Measurements from ENCODE around the gene C3orf52.
A peak's percentile ranks its signal among the peaks of the same experiment; 100 is the strongest.

The C3orf52 gene

DNA sequence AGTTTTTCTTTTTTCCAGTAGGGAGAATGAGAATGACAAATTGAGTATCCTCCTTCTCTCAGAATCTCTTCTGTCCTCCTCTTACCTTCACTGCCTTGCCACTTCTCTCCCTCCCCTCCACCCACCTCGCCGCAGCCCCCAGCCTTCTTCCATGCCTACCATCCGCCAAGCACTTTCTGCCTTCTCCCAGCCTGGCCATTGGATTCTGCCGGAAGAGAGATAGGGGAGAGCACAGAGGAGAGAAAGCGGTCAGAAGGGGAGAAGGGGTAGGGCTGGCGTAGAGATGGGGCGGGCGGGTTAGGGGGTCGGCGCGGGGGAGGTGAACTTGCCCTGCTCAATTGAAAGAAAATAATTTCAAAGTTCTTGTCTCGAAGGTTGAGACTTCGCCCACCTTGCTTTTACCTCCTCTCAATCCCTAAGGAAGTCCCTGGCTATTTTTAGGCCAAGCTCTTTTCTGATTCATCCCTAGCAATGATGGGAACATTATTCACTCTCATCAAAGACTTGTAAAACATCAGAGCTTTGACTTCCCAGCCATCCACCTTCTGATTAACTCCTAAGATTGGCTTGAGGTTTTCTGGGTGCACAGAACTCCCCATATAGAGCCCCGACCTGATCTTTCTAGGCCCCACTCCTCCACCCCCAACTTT, 811 bp downstream of the C3orf52 start:
- no peak for DNase-seq (ENCODE audit: low spot score)

DNA sequence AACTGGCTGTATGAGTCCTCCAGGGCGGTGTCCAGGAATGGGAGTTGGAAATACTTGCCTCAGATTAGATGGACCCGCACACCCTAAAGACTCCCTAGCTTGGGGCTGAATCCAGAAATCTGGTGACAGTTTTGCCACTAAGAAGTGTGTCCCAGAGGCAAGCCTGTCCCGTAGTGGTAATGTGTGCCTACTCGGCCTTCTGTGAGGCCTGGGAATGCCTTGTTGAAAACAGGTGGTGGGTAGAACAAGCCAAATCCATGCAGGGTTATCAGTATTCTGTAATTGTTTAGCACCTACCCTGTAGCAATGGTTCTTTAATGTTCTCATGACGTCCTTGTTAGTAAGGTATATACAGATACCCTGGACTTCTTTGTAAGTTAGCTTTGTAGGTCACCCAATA, 1.6 kb downstream of the C3orf52 start:
- no peak for DNase-seq (ENCODE audit: low spot score)

DNA sequence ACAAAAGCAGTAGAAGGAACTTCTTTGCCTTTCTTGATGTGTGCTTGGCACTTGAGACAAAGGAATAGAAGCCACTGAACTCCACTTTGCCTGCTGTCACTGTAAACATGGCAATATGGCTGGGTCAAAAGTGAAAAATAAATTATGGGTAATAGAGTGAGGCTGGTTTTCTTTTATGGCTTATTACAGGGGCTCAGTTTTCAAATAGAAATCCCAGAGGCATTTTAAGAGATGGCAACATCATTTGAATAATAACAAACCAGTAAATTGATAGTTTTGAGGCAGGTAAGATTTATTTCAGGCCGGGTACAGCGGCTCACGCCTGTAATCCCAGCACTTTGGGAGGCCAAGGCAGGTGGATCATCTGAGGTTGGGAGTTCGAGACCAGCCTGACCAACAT, 2.8 kb downstream of the C3orf52 start:
- no peak for DNase-seq (ENCODE audit: low spot score)

DNA sequence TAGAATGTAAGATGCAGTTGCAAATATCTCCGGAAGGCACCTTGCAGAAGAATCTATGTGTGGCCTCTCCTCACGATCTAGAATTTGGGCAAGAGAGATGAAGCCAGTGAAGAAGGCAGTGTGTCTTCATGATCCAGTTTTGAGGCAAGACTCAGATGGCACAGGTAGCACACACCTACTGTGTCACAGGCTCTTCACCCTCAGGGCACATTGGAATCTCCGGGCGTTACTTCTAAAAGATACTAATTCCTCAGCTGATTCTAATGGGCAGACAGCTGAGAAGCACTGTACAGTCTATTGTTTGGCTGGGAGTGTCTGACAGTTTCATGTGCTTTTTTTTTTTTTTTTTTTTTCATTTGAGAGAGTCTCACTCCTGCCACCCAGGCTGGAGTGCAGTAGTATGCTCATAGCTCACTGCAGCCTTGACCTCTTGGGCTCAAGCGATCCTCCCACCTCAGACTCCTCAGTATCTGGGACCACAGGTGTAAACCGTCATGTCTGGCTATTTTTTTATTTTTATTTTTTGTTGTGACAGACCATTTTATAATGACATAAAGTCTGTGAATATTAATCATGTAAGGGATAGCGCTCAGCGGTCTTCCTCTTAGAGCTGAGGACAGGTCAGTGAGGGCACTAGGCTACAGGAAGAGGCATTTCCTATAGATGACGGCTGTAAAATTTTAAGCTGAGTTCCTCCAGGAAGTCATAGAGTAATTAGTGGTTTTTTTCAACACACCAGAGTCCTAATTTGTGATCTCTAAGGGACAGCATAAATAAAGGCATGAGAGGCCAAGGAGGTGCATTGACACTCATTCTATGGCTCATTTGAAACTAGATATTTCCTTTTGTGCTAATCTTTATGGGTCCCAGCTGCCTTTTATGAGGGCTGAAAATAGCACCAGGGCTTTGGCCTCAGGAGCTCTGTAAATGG, 4.0 kb downstream of the C3orf52 start:
- peak; percentile 57 for DNase-seq (ENCODE audit: low spot score)

DNA sequence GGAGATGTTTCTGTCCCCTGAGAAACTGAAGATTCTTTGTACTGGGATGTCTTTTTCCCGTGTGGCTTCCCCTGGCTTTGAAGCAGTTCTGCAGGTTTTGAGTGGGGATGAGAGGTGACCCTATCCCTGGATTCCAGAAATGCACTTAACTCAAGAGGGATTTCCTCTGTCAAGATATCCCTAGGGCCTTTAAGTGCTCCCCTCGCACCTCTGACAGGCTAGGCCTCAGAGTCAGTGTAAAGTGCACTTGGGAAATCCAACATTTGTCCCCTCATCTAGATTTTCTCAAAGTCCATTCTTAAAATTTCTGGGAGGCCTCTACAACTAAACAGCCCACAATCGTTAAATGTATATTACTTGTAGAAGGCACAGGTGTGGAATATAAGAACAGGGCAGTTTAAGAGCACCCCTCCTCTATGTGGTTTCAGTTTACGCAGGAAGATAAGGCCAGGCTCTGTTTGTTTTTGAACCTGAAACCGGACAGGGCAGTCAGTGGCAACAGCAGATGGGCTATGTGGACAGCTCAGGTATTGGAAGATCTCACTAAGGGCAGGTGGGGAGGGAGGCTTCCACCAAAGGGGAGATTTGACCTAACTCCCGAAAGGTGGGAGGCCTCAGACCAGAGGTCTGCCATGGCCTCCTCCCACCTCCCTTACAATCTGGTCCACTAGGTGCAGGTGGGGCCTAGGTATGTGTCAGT, 4.8 kb downstream of the C3orf52 start:
- DNase-seq (ENCODE audit: low spot score) = peak; percentile 68

DNA sequence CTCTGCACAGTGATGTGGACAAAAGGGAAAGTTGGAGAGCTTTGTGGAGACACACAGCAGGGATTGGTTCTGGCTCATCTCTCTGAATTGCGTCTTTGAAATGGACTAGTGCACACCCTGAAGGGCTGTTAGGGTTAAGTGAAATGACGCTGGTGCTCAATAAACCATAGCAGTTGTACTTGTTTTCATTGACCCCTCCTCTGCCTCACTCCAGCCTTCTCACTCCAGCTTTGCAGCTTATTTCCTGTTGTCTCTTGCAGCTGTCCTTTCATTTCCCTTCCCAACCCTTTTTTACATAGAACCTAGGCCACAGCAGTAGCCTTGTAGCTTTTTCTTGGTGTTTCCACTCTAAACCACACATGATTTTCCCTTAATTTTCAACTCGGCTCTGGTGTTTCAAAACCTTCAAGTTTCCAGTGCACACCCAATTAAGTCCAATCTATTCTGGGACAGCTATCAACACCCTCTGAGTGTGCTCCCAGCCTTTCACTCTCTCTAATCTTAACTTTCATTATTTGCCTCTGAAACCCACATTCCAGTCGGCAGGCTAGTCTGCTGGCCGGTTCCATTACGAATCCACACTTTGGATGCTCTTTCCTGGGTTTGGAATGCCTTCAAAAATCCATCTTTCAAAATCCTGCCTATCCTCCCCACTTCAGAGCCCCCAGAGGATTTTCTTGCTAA, 6.4 kb downstream of the C3orf52 start:
- no peak for DNase-seq (ENCODE audit: low spot score)

DNA sequence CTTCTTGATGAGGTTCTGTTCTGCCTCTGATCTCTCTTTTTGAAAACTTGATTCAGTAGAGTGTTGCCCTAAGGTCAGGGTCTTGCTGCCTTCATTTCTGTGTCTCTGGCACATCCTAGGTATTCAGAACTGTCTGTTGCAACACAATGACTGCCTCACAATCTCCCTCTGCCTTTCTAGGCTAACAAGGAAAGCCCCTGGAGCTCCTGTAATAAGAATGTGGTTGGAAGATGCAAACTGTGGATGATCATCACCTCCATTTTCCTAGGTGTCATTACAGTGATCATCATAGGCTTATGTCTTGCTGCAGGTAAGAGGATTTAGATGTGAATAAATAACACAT, 7.0 kb downstream of the C3orf52 start:
- DNase-seq (ENCODE audit: low spot score) = no peak

DNA sequence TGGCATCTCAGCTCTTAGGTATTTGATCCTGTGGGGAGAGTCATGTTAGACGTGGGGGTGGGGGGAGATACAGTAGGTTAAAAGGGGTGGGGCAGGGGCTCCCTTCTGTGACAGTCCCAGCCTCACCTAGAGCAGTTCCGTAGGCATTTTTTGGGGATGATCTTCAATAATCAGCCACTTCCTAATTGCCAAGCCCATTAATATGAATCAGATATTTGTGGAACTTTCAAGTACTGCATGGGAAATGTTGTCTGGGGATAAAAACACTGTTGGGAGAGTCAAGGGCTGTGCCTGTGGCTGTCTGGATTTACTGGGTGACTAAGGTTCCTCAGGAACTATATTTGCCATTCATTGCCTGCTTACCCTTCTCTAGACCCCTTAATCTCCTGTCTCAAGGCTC, 9.5 kb downstream of the C3orf52 start:
- no peak for DNase-seq (ENCODE audit: low spot score)

DNA sequence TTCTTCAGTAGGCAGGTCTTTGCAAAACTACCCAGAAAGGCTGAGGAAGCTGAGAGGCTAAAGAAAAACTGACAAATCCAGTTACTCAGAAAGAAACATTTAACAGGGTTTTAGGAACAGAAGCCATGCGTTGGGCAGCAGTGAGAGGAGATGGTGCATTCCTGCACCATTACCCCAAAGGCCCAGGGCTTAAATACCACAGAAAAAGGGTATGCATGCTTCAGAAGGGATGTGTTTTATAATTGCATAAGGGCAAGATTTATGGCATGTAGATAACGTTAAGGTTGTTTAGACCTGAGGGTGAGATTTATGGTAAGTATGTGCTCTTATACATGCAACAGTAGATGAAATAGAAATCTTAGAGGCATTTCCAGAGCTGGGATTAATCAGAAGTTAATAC, 10.0 kb downstream of the C3orf52 start:
- no peak for DNase-seq (ENCODE audit: low spot score)

DNA sequence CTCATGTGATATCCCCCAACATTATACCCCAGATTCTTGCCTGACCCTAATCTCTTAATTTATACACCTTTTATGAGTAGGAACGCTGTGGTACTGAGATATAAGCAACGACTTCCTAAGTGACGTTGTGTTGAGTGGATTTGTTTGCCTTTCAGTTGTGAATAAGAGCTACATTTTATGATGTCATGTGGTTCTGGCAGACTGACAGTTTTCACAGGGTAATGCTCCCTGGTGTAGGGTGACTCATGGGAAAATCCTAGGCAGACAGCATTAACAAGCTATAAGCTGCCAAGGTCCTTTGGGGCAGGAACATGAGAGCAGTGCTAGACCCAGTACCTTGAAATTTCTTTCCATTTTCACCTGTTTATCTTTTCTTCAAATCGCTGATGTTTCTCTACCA, 11.2 kb downstream of the C3orf52 start:
- no peak for DNase-seq (ENCODE audit: low spot score)

DNA sequence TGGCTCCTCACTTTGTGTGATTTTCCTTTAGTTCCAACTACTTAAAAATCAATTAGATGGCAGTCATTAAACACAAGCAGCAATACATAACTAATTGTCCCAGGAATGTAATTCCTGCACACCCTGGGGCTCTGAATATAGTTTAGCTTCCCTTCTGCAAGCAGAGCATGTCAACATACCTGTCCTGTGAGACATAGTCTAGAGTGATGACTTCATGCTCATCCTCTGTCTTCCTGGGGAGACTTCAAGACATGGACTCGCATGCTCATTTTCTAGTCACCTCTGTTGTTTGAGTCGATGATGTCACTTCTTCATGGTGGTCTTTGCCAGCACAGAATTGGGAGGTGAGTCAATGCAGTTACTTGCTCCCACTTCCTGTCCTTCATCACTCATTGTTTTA, 15.7 kb downstream of the C3orf52 start:
- DNase-seq (ENCODE audit: low spot score) = no peak

DNA sequence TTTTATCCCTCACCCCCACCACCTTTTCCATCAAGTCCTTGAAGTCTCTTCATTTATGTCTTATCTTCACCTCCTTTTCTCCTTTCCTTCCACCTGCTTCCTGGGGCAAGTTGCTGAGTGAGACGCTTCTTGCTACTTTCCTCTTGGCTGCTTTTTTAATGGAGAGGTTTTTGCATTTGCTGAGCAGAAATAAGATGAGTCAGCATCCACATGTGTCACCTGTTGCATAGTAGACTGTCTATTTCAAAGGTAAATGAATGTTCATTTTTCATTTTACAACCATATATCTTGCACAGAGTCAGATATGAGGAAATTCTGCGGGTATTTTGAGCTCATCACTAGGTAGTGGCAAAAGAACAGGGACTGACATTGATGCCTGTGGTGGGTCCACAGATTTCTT, 18.6 kb downstream of the C3orf52 start:
- no peak for DNase-seq (ENCODE audit: low spot score)

DNA sequence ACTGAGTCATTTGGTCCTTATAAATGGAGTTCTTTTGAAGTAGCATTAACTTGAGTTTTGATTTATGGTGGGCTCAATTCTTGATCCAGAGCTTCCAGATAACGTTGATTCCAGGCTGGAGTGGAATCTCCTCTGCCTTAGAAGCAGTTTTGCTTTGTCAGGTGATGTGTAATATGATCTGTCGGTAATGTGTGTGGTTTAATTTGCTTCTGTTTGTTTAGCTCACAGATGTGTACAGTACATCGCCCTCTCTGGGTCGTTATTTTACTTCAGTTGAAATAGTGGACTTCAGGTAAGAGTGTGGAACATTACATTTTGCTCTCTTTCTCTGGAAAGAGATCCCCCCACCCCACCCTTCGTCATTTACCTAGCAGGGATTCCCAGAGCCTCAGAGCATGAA, 23.1 kb downstream of the C3orf52 start:
- DNase-seq (ENCODE audit: low spot score) = no peak

DNA sequence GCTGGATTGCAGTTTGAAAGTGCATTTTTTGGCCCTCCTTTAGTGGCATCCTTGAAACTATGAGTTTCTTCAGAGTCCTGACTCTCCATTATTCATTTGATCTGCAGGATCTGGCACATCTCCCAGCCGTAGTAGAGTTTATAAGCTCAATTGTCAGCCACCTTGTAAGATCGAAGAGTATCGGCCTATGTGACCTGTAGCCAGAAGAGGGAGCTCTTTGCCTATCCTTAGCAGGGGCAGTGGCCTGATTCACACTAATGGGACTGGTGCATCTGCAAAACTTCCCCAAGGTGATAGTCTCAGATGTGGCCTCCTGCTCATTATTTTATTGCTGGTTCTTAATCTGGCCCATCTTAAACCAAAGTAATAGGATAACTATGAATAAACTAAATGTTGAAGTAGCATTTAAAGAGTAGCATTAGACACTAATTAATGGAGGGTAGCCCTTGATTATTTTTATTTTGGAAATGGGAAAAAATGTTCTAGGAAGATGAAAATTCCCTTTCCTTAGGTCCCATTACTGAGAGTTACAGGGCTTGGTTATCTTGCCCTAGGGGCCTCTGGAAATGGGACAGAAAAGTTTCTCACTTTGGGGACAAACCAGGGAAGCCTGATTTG, 25.7 kb downstream of the C3orf52 start:
- peak; percentile 70 for DNase-seq (ENCODE audit: low spot score)

DNA sequence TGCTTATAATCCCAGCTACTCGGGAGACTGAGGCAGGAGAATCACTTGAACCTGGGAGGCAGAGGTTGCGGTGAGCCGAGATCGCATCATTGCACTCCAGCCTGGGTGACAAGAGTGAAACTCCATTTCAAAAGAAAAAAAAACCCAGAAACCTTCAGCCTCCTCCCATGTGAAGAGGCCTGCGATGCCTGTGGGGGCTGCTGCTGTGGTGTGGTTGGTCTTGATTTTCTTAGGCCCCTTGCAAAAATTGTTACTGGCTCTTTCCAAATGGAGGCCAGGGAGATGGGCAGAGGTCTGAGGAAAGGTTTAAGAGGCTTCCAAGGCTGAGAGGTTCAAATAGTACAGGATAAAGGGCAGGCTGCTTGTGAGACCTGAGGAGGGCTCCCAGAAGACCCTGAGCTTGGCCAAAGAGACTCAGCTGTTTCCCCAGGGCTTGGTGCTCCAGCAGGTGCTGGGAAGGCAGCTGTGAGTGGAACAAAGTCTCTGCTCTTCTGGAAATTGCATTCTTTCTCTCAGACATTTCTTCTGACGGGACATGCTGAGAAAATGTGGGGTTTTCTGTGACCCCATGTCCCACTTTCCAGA, 28.5 kb downstream of the C3orf52 start:
- no peak for DNase-seq (ENCODE audit: low spot score)

DNA sequence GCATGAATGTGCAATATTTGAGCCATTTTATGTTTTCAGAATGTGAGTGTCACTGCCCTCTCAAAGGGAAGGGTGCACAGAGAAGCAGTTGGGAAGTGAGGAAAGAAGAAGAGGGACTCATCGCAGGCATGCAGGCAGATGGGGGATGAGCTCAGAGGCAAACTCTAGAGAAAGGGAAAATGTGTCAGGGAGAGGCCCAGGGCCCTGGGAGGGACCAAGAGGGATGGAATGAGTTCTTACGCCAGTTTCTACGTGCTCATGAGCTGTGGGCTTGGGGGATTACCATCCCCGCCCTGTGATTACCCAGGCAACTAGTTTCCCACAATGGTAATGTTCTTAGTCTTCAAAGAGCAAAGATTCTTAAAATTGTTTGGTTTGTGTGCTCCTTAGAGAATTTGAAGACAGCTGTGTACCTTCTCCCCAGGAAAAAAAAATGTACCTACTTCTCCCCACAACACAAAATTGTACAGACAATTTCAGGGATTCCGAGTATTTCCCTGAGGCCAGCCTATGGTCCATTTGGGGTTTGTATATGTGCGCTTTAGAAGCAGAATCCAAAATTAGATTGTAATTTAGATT, 29.1 kb downstream of the C3orf52 start:
- DNase-seq (ENCODE audit: low spot score) = no peak

DNA sequence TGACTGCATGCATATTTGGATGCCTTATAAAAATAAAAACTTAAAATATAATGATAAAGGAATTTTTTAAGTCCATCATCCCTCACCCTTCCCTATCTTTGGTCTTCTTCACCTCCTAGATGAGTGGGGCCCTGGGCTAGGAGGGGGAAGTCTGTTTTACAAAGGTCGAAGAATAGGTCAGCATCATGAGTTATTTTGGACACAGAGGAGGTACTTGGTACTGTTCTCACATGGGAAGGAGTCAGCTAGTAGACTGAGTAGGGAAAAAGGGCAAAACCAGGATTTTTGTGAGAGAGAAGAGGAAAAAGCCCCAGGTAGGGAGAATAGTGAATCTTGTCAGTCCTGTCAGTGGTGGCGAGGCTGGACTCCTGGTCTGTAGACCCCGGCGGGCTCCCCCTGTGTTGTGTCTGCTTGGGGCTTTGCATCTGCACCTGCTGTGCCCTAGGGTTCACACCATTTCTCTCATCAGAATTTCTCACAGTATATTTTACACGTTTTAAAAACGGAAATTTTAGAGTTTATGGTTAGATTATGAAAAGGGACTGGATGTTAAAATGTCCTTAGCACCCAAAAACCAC, 29.7 kb downstream of the C3orf52 start:
- DNase-seq (ENCODE audit: low spot score) = no peak

DNA sequence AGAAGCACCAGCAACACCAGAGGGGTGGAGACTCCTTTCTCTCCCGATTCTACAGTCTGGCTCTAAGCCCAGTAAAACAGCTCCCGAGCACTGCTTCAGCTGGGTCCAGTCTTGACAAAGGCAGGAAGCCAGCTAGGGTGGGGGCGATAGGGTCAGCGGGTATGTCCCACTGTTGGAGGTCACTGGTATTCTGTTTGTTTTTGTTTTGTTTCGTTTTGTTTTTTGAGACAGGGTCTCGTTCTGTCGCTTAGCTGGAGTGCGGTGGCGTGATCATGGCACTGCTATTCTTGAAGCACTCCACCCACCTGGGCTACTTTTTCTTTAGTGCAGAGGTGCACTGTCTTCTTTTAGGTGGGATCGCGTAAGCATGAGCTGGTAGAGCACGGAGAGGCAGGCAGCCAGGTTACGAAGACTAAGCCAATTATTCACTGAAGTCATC, 30.6 kb downstream of the C3orf52 start:
- DNase-seq (ENCODE audit: low spot score) = no peak

DNA sequence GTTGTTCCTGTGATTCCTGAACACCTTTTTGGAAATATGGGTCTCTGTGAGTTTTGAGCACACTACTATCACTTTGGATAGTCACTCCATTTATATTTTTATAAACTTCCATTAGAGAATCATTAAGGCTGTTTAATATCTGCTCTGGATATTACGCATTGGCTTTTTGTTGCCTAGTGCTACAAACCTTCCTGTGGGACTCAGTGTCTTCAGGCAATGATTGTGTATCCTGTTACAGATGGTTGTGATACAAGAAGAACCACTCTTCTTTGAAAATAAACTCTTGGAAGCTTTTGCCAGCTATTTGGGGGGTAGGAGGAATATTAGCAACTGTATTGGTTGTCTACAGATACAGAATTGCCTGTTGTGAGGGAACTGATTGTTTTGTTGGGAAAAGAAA, 31.2 kb downstream of the C3orf52 start:
- DNase-seq (ENCODE audit: low spot score) = no peak

DNA sequence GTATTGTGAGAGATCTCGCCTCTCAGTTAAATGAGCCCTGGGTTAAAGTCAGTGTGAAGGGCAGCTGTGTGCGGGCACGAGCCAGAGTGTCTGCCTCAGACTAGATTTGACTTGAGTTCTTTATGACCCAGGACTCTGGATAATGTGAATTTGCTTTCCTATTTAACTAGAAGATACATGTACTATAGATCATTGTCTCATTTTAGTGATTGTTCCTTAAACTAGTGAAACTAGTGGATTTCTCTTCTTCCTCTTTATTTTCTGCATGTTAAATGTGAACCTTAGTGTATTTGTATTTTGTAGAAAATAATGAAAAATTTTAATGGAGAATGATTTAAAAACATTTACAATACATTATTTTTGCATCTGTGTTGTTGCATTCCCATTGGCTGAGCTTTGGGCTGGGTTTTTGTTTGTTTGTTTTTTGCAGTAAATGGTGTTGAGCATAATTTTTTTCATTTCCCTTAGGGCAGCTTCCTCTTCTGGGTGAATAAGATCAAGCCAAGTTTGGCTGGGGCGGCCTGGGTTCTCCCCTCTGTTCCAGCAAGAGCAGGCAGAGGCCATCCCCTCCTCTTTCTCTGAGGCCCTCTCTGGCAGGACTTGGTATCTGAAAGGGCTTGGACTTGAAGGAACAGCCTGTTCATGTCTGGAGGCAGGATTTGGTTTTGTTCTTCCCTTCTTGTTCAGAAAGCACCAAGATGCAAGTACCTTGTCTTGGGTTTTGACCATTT, 31.8 kb downstream of the C3orf52 start:
- no peak for DNase-seq (ENCODE audit: low spot score)
